Measurements from ENCODE around the gene KLHL29. TPM values are rescaled to one million over a fixed set of nuclear protein-coding genes. Genes with fewer than 3 reads are reported as not detected.

The KLHL29 gene
- total RNA-seq, 1 experiment from 2014 or later, result 16.7 TPM

DNA sequence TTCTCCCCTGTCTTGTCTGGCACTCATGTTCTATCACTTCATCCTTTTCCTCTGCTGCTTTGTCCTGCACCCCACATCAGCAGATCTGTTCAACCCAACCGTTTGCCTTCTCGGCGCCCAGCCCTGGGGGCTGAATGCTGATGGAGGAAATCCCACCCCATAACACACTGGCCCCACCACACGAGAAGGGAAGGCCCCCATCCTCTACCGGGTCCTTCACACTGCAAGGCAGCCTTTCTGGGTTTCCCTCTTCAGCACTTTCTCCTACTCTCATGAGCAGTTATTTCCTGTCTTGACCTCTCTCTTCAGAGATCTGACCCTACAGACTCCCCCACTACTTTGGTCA is 314.6 kb downstream of the KLHL29 start:
- TF ChIP-seq YY1 (IDR thresholded peaks at IDR 0.05; ENCODE audit: extremely low read depth, insufficient replicate concordance, low read depth, low read length), result no peak
- no peak for TF ChIP-seq RAD21 (IDR thresholded peaks at IDR 0.05; ENCODE audit: low read depth)
- no peak for TF ChIP-seq CTCF (IDR thresholded peaks at IDR 0.05 in 2 of 3, conservative IDR thresholded peaks at IDR 0.05 in 1 of 3; ENCODE audit: borderline replicate concordance in 1 of 3, insufficient read depth in 1 of 3, low read depth in 2 of 3, low read length in 2 of 3)
- TF ChIP-seq EZH2 (IDR thresholded peaks at IDR 0.05), result no peak
- no peak for TF ChIP-seq EGR1 (IDR thresholded peaks at IDR 0.05; ENCODE audit: low read depth)
- no peak for TF ChIP-seq ZBTB33 (IDR thresholded peaks at IDR 0.05; ENCODE audit: extremely low read depth, insufficient replicate concordance, low read length)
- TF ChIP-seq POLR2AphosphoS5 (IDR thresholded peaks at IDR 0.05; ENCODE audit: low read depth, low read length), result no peak
- no peak for TF ChIP-seq TCF7L2 (IDR thresholded peaks at IDR 0.05; ENCODE audit: borderline replicate concordance, extremely low read depth, insufficient read depth, insufficient read length)
- no peak for TF ChIP-seq JUND (IDR thresholded peaks at IDR 0.05)
- TF ChIP-seq CBX3 (IDR thresholded peaks at IDR 0.05; ENCODE audit: low read depth), result no peak
- TF ChIP-seq FOSL1 (IDR thresholded peaks at IDR 0.05; ENCODE audit: low read depth), result no peak
- no peak for TF ChIP-seq ZFX (IDR thresholded peaks at IDR 0.05)
- no peaks in the 10 kb centered on the region for H3K9me2 ChIP-seq (ENCODE audit: insufficient read depth)
- H3K4me3 ChIP-seq (replicated peaks in 1 of 2; ENCODE audit: low read depth in 1 of 2, low read length in 2 of 2), result no peak overlapping the region
- POLR2A ChIA-PET, result no interaction called here
- no peaks in the 10 kb centered on the region for H3K4me1 ChIP-seq (ENCODE audit: control insufficient read depth in 1 of 2, insufficient read depth in 2 of 2, low read length in 2 of 2)
- intact Hi-C loops (cut with micrococcal nuclease), result no loop called here
- H3K27me3 ChIP-seq (ENCODE audit: insufficient read depth, low read length), result no peaks in the 10 kb centered on the region
- H3K27ac ChIP-seq (ENCODE audit: low read depth, low read length), result no peak overlapping the region
- H3K9me3 ChIP-seq (ENCODE audit: control insufficient read depth in 1 of 2, insufficient read depth in 1 of 2, low read depth in 1 of 2, low read length in 2 of 2), result no peaks in the 10 kb centered on the region
- no peaks in the 10 kb centered on the region for H3K79me2 ChIP-seq (ENCODE audit: insufficient read depth, low read length)
- H4K20me1 ChIP-seq (ENCODE audit: insufficient read depth), result no peaks in the 10 kb centered on the region
- no peak for DNase-seq (ENCODE audit: low read depth, low spot score)
- no peak overlapping the region for H3K4me2 ChIP-seq (ENCODE audit: low read length)
- H2AFZ ChIP-seq (ENCODE audit: low read depth, low read length, poor library complexity, severe bottlenecking), result no peak overlapping the region
- CTCF ChIA-PET, result no interaction called here
- ATAC-seq, result no peak
- no TSS peak for BruUV-seq (replicated peaks)
- RAD21 ChIA-PET (ENCODE audit: low non-redundant PET in 1 of 2, low total read pairs in 2 of 2, uncharacterized antibody in 2 of 2, unreplicated experiment in 2 of 2), result no interaction called here
- H3K9ac ChIP-seq (ENCODE audit: low read length), result no peak overlapping the region
- H3K36me3 ChIP-seq (ENCODE audit: control insufficient read depth in 1 of 2, insufficient read depth in 2 of 2, low read length in 2 of 2), result no peaks in the 10 kb centered on the region
